ENCODE data around the gene PTPRJ. TPM values are rescaled to one million over a fixed set of nuclear protein-coding genes. Genes with fewer than 3 reads are reported as not detected.

The PTPRJ gene
- total and polyA plus RNA-seq, 9 of the 15 experiments (the other 6 are each of a cell fraction or from before 2014, with no cell fraction given) = 0.56 to 10.7 (median 4.8) TPM

DNA sequence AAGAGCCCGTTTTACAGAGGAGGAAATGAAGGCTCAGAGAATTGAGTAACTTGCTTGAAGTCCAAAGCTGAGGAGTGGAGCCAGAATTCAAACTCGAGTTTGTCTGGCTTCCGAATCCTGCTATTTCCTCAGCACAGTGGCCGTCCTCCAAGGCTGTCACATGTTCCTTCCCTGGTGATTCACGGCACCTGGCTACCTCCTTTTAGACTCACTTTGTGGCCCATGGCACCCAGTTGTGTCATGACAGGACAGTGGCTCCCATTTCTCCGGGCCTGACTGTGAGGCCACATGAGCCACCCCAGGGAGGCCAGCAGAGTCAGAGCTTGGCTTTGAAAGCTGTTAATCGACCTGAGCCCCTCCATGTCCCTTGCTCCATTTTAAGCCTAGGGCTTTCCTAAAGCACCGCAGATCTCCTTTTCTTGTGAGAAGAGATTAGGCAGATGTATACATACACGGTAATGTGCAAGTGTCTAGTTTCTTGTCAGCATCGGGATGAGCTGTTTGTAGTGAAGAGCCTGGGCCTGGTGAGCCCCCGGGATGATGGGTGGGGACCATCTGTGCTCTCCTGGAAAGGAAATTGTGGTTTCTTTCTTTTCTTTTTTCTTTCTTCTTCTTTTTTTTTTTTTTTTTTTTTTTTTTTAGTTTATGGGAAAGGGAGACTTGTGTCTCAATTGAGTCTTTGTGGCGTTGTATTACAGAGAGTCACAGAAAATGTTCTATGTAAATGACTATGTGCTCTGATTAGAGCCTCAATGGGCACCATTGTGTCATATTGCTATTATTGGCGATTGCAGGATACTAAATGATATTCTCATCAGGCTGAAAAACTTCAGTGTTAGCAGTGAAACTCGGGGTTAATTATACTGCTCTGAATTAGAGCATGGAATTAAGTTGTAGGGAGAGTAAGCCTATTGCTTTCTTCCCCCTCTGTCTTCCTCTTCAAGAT, 54.8 kb downstream of the PTPRJ start:
- Histone ChIP-seq H3K9ac (ENCODE audit: insufficient read depth in 1 of 2, low read depth in 2 of 2, low read length in 2 of 2) (peak overlapping the region in 1 of 2 experiments; percentile 54; a peak in 1 of 4 replicates), H3K9me3 (replicated peaks; ENCODE audit: control insufficient read depth, insufficient read depth, low read depth, low read length) (no peaks in the 10 kb centered on the region), H3K36me3 (ENCODE audit: control insufficient read depth, insufficient read depth, low read length) (no peaks in the 10 kb centered on the region), H3K4me3 (no peak overlapping the region), H3K4me2 (ENCODE audit: insufficient read depth, low read length) (no peak overlapping the region), H3K27me3 (ENCODE audit: control insufficient read depth in 2 of 2, insufficient read depth in 2 of 2, low read length in 2 of 2) (no peaks in the 10 kb centered on the region), H2AFZ (ENCODE audit: low read depth, low read length) (no peak overlapping the region), H4K20me1 (replicated peaks; ENCODE audit: control insufficient read depth, insufficient read depth, low read length) (no peaks in the 10 kb centered on the region), H3K27ac (ENCODE audit: extremely low read depth, low read depth, low read length) (no peak overlapping the region), H3K9me1 (ENCODE audit: control insufficient read depth, insufficient read depth, low read length) (no peaks in the 10 kb centered on the region), H3K79me2 (ENCODE audit: control insufficient read depth, insufficient read depth, low read length) (no peaks in the 10 kb centered on the region), H3K4me1 (replicated peaks in 1 of 2; ENCODE audit: control insufficient read depth in 2 of 2, insufficient read depth in 2 of 2, low read length in 2 of 2) (no peaks in the 10 kb centered on the region; a peak in 2 of 5 replicates)
- intact Hi-C loops (cut with micrococcal nuclease) (no loop called here), in situ Hi-C loops (cut with MboI) (no loop called here)
- DNase-seq (ENCODE audit: extremely low read depth in 1 of 4, low spot score in 3 of 4) = no peak
- WGBS (ENCODE audit: insufficient coverage, low coverage, missing lambda C conversion rate) = 49% methylated on average over 14 of the region's 14 CpGs
- ATAC-seq = no peak
- ChIA-PET POLR2A (interaction anchor here (0.5 kb wide), 1 partner anchor 104 kb away, joined by 5 read pairs; no protein-coding TSS in a partner anchor), CTCF (ENCODE audit: low intra/inter-chr PET ratio) (no interaction called here)
- no peak for FAIRE-seq
- no TSS peak for BruUV-seq (replicated peaks)
- TF ChIP-seq, protein P1, sequence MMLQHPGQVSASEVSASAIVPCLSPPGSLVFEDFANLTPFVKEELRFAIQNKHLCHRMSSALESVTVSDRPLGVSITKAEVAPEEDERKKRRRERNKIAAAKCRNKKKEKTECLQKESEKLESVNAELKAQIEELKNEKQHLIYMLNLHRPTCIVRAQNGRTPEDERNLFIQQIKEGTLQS (IDR thresholded peaks at IDR 0.05) = no peak
- TF ChIP-seq, protein P1 (CRISPR knock-in tag; conservative IDR thresholded peaks at IDR 0.05) = no peak
- TF ChIP-seq BCOR (IDR thresholded peaks at IDR 0.05) (no peak), STAT5A (IDR thresholded peaks at IDR 0.05; ENCODE audit: borderline replicate concordance, low read length) (no peak), GTF2A2 (tag; IDR thresholded peaks at IDR 0.05) (no peak), NCOR1 (IDR thresholded peaks at IDR 0.05) (no peak), ZNF77 (CRISPR knock-in tag; IDR thresholded peaks at IDR 0.05) (no peak), RBM39 (optimal IDR thresholded peaks at IDR 0.05; ENCODE audit: low read depth, low read length) (no peak), ZFPM2 (CRISPR knock-in tag; IDR thresholded peaks at IDR 0.05) (no peak), ZBED1 (IDR thresholded peaks at IDR 0.05) (no peak)
- TF ChIP-seq, protein P2, sequence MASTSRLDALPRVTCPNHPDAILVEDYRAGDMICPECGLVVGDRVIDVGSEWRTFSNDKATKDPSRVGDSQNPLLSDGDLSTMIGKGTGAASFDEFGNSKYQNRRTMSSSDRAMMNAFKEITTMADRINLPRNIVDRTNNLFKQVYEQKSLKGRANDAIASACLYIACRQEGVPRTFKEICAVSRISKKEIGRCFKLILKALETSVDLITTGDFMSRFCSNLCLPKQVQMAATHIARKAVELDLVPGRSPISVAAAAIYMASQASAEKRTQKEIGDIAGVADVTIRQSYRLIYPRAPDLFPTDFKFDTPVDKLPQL (IDR thresholded peaks at IDR 0.05; ENCODE audit: extremely low read depth, insufficient read length) = no peak

All from K562 (cell line).